Activated CD4-positive, alpha-beta memory T cell treated with anti-CD3 and anti-CD28 coated beads for 36 hours (primary cell): Measurements from ENCODE around the gene DIPK1A. TPM values are rescaled to one million over a fixed set of nuclear protein-coding genes. Genes with fewer than 3 reads are reported as not detected.

ENCODE experiments used
- CTCF ChIA-PET: fragments of 350-600 bp; sonication (Branson Sonifier 250); formaldehyde crosslinking; loops from one replicate; lab custom pipeline; 2021; ENCODE audit warnings: antibody characterized with exemption, inconsistent platforms; lab: Charles Lee
- POLR2A ChIA-PET: fragments of 350-600 bp; sonication (Branson Sonifier 250); formaldehyde crosslinking; loops from one replicate; lab custom pipeline; 2021; ENCODE audit warnings: antibody characterized with exemption; lab: Charles Lee
- DNase-seq: peaks from one replicate; pipeline ENCODE4 v3.0.0-alpha.2; 2020
- H3K27ac Mint-ChIP-seq: one replicate; pipeline ENCODE4 v1.8.0; 2021; ENCODE audit warnings: mixed read lengths
- H3K27me3 Mint-ChIP-seq: one replicate; pipeline ENCODE4 v1.8.0; 2021; ENCODE audit warnings: mixed read lengths
- H3K36me3 Mint-ChIP-seq: one replicate; pipeline ENCODE4 v1.8.0; 2021; ENCODE audit warnings: mixed read lengths
- H3K4me1 Mint-ChIP-seq: one replicate; pipeline ENCODE4 v1.8.0; 2021; ENCODE audit warnings: low read depth, mixed read lengths
- H3K4me3 Mint-ChIP-seq: one replicate; pipeline ENCODE4 v1.8.0; 2021; ENCODE audit warnings: mild to moderate bottlenecking, mixed read lengths
- H3K9me3 Mint-ChIP-seq: one replicate; pipeline ENCODE4 v1.8.0; 2021; ENCODE audit warnings: mixed read lengths
- intact Hi-C: fragments of 100-400 bp; cut with micrococcal nuclease; formaldehyde crosslinking; loops from one replicate; pipeline ENCODE4 v1.15.1; 2023
- total RNA-seq, 2 experiments: library from RNA; stranded (reverse); gene quantifications; one replicate each; pipeline ENCODE4 v1.2.3, GENCODE V29; 2021

The DIPK1A gene
- total RNA-seq, 2 experiments from 2014 or later, result 8.2 to 8.7 TPM

- Mint-ChIP-seq H3K4me1 (peaks cover 79% of the 10 kb centered on the region), H3K4me3 (peak overlapping the region; percentile 38), H3K36me3 (peaks cover 96% of the 10 kb centered on the region), H3K27ac (peak overlapping the region; percentile 95), H3K9me3 (no peaks in the 10 kb centered on the region), H3K27me3 (no peaks in the 10 kb centered on the region)
- intact Hi-C loops, result loop anchor here (10.0 kb wide), 2 partner anchors 252 to 352 kb away; partner anchors contain the start of gene GFI1
- CTCF ChIA-PET, result interaction anchor here (1.1 to 2.4 kb wide), 4 partner anchors 18 to 193 kb away, joined by 3 to 13 read pairs (median 8); no protein-coding TSS in a partner anchor
- POLR2A ChIA-PET, result interaction anchor here (1.6 kb wide), 1 partner anchor 144 kb away, joined by 5 read pairs; no protein-coding TSS in a partner anchor
- no peak for DNase-seq
Measured at GRCh38 chr1:92837062-92837461, 124.2 kb downstream of the DIPK1A start.

DNA sequence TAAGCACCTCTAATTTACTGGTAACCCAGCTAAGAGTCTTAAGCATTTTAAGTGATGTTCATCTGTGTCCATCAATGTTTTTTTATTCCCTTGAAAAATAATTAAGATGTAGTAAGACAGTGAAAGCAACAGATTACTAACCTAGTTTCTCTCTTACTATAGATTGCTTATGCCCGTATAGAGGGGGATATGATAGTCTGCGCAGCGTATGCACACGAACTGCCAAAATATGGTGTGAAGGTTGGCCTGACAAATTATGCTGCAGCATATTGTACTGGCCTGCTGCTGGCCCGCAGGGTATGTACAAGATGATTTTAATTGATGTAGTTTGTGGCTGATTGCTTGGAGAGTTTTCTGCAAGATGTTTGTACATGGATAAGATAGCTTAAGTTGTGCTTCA is 126.6 kb downstream of the DIPK1A start:
- Mint-ChIP-seq H3K27me3 (peaks cover 3% of the 10 kb centered on the region), H3K27ac (peak overlapping the region; percentile 95), H3K4me1 (peaks cover 65% of the 10 kb centered on the region), H3K36me3 (peaks cover 79% of the 10 kb centered on the region), H3K9me3 (no peaks in the 10 kb centered on the region), H3K4me3 (peak overlapping the region; percentile 100)
- DNase-seq, result no peak
- CTCF ChIA-PET, result interaction anchor here (0.7 to 1.6 kb wide), 5 partner anchors 86 to 160 kb away, joined by 3 to 4 read pairs (median 3); partner anchors contain the start of gene DIPK1A
- intact Hi-C loops, result loop anchor here (5.0 to 10.0 kb wide), 4 partner anchors 250 to 1043 kb away; partner anchors contain the start of genes DNTTIP2, DR1 and GFI1
- POLR2A ChIA-PET, result interaction anchor here (0.7 to 1.3 kb wide), 4 partner anchors 8 to 248 kb away, joined by 3 to 5 read pairs (median 3); partner anchors contain the start of gene DIPK1A

DNA sequence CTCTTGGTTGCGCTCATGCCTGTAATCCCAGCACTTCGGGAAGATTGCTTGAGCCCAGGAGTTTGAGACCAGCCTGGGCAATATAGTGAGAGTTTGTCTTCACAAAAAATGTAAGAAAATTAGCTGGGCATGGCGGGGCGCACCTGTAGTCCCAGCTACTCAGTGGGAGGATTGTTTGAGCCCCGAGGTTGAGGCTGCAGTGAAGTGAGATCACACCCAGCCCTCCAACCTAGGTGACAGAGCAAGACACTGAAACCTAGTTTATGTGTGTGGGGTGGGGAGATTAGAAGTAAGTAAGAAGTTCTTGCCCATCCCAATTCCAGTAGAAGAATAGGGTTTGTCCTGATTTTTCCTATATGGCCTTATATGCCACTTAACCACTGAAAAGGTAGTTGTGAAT is 127.4 kb downstream of the DIPK1A start:
- DNase-seq, result peak; percentile 37
- peak overlapping the region; percentile 95 for H3K27ac Mint-ChIP-seq
- peaks cover 58% of the 10 kb centered on the region for H3K4me1 Mint-ChIP-seq
- H3K4me3 Mint-ChIP-seq, result peak overlapping the region; percentile 100
- H3K9me3 Mint-ChIP-seq, result no peaks in the 10 kb centered on the region
- peaks cover 3% of the 10 kb centered on the region for H3K27me3 Mint-ChIP-seq
- ChIA-PET POLR2A (interaction anchor here (0.7 to 1.3 kb wide), 2 partner anchors 9 to 127 kb away, joined by 3 to 5 read pairs; no protein-coding TSS in a partner anchor), CTCF (interaction anchor here (0.6 to 1.6 kb wide), 5 partner anchors 85 to 1856 kb away, joined by 3 to 4 read pairs (median 3); no protein-coding TSS in a partner anchor)
- H3K36me3 Mint-ChIP-seq, result peaks cover 71% of the 10 kb centered on the region
- intact Hi-C loops, result loop anchor here (5.0 to 10.0 kb wide), 4 partner anchors 249 to 1043 kb away; partner anchors contain the start of genes DNTTIP2, DR1 and GFI1

DNA sequence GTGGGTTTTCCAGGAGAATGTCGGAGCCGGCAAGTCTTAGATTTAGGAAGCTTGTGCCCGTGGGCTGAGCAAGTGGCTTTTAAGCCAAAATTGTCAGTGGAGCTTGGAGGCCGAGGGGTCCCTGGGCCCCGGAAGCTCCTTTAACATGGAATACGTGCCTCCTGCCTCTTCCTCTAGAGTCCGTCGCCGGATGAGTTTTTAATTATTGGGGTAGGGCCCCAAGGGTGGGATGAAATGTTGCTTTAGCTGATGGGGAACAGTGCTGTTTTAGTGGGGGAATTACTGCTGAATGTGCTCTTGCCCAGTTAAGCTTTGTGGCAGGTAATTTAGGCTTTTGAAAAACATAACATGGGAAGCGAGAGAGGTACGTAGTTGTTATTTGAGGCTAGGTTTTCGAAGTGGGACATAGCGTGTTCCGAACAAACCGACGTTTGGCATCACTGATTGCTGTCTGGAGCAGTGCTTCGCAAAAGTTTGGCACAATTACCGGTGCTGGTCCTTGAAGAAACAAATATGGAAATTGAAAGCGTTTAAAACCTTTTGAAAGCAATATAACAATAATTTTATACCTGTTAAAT is 128.6 kb downstream of the DIPK1A start:
- DNase-seq, result no peak
- Mint-ChIP-seq H3K4me1 (peaks cover 46% of the 10 kb centered on the region), H3K27ac (peak overlapping the region; percentile 95), H3K36me3 (peaks cover 59% of the 10 kb centered on the region), H3K27me3 (peaks cover 3% of the 10 kb centered on the region), H3K4me3 (peak overlapping the region; percentile 100), H3K9me3 (no peaks in the 10 kb centered on the region)
- ChIA-PET POLR2A (interaction anchor here (0.6 to 2.1 kb wide), 14 partner anchors 10 to 533 kb away, joined by 3 to 29 read pairs (median 6); partner anchors contain the start of genes DIPK1A, GFI1 and MTF2), CTCF (interaction anchor here (0.7 to 2.4 kb wide), 19 partner anchors 10 to 522 kb away, joined by 3 to 21 read pairs (median 4); partner anchors contain the start of genes DIPK1A and GFI1)
- intact Hi-C loops, result loop anchor here (1.0 to 10.0 kb wide), 8 partner anchors 48 to 1045 kb away; partner anchors contain the start of genes DNTTIP2, DR1, GFI1 and GLMN

DNA sequence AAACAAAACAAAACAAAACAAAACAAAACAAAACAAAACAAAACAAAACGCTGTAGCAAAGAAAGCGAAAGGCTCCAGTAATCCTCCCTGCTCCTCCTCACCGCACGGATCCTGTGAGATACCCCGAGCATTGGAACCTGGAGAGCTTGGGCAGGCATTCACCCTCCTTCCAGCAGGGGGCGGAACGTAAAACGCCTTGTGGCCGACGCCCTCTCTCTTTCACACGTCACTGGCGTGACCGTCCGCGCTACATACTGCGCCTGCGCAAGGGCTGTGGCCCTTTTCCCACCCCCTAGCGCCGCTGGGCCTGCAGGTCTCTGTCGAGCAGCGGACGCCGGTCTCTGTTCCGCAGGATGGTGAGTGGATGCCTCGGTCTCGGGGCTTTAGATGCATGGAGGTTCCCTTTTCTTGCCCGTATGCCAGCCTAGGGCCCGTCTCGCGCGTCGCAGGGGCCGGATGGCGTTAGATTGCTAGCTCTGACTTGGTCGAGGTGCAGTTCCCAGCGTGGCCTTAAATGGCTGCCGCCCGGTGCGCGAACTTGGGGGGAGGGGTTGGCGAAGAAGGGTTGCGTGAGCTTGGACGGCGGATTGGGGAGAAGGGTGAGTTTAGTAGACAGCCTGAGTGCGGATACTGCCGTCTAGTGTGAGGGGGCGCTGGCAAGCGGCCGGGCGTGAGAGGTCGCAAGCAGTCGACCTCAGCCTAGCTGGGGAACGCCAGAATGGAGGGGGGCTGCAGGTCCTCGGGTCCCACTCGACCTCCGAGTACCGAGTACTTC is 129.3 kb downstream of the DIPK1A start, which contains the start of gene RPL5:
Gene RPL5 (plus strand): TSS at position 279 of the 775 bp plus-strand sequence. CDS start 75 bp downstream, at position 354.
- H3K27me3 Mint-ChIP-seq, result peaks cover 3% of the 10 kb centered on the region
- H3K9me3 Mint-ChIP-seq, result no peaks in the 10 kb centered on the region
- H3K27ac Mint-ChIP-seq, result peak within 1 kb of the TSS; percentile 95
- CTCF ChIA-PET, result interaction anchor here (0.7 to 2.4 kb wide), 24 partner anchors 11 to 522 kb away, joined by 3 to 21 read pairs (median 4); partner anchors contain the start of genes DIPK1A and GFI1
- peaks cover 53% of the 10 kb centered on the region for H3K36me3 Mint-ChIP-seq
- peak within 1 kb of the TSS; percentile 100 for H3K4me3 Mint-ChIP-seq
- POLR2A ChIA-PET, result interaction anchor here (0.6 to 2.1 kb wide), 17 partner anchors 11 to 533 kb away, joined by 3 to 29 read pairs (median 5); partner anchors contain the start of genes DIPK1A, GFI1 and MTF2
- peak; percentile 98 for DNase-seq
- peaks cover 39% of the 10 kb centered on the region for H3K4me1 Mint-ChIP-seq
- intact Hi-C loops, result loop anchor here (1.0 to 10.0 kb wide), 9 partner anchors 48 to 1045 kb away; partner anchors contain the start of genes CCDC18, DNTTIP2, DR1 and GFI1

DNA sequence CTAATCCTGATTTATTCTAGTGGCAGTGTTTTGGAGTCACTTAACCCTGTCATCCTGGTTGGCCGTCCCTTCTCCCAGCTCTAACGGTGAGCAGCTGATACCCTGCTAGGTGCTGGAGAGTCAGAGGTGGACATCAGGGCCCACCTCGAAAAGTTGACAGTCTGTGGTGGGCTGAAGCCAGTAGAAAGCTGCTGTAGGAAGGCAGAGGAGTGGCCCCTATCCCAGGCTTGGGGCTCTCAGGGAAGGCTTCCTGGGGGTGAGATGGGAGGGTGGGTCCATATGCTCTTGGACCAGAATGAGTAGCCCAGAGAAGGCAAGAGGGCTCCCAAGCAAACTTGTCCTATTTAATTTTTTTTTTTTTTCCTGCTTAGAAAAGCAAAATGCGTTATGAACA is 129.9 kb downstream of the DIPK1A start:
- Mint-ChIP-seq H3K4me3 (peak overlapping the region; percentile 100), H3K36me3 (peaks cover 47% of the 10 kb centered on the region), H3K4me1 (peaks cover 34% of the 10 kb centered on the region), H3K27ac (no peak overlapping the region), H3K27me3 (peaks cover 3% of the 10 kb centered on the region), H3K9me3 (no peaks in the 10 kb centered on the region)
- intact Hi-C loops, result loop anchor here (1.0 to 10.0 kb wide), 5 partner anchors 247 to 1046 kb away; partner anchors contain the start of genes CCDC18, DNTTIP2, DR1 and GFI1
- CTCF ChIA-PET, result interaction anchor here (0.7 to 2.4 kb wide), 18 partner anchors 11 to 231 kb away, joined by 3 to 21 read pairs (median 6); partner anchors contain the start of gene DIPK1A
- POLR2A ChIA-PET, result interaction anchor here (0.6 to 2.1 kb wide), 13 partner anchors 12 to 532 kb away, joined by 3 to 29 read pairs (median 7); partner anchors contain the start of genes DIPK1A, GFI1 and MTF2
- no peak for DNase-seq

DNA sequence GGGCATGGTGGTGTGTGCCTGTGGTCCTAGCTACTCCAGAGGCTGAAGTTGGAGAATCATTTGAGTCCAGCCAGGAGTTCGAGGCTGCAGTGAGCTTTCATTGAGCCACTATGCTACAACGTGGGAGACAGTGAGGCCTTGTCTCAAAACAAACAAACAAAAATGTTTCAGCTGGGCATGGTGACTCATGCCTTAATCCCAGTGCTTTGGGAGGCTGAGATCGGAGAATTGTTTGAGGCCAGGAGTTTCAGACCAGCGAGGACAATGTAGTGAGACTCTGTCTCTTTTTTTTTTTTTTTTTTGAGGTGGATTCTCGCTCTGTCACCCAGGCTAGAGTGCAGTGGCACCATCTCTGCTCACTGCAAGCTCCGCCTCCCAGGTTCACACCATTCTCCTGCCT is 134.5 kb downstream of the DIPK1A start:
- Mint-ChIP-seq H3K36me3 (peaks cover under 1% of the 10 kb centered on the region), H3K4me1 (no peaks in the 10 kb centered on the region), H3K9me3 (no peaks in the 10 kb centered on the region), H3K4me3 (no peak overlapping the region), H3K27ac (no peak overlapping the region), H3K27me3 (peaks cover under 1% of the 10 kb centered on the region)
- DNase-seq, result no peak
- ChIA-PET CTCF (interaction anchor here (2.3 kb wide), 1 partner anchor 167 kb away, joined by 4 read pairs; no protein-coding TSS in a partner anchor), POLR2A (no interaction called here)
- intact Hi-C loops, result no loop called here

GRCh38 chr1:92822879-92823278 is 138.4 kb downstream of the DIPK1A start:
- H3K9me3 Mint-ChIP-seq, result no peaks in the 10 kb centered on the region
- ChIA-PET CTCF (no interaction called here), POLR2A (no interaction called here)
- H3K27me3 Mint-ChIP-seq, result peaks cover 4% of the 10 kb centered on the region
- no peak overlapping the region for H3K27ac Mint-ChIP-seq
- no peak overlapping the region for H3K4me3 Mint-ChIP-seq
- no peaks in the 10 kb centered on the region for H3K36me3 Mint-ChIP-seq
- no peaks in the 10 kb centered on the region for H3K4me1 Mint-ChIP-seq
- intact Hi-C loops, result no loop called here
- DNase-seq, result no peak

DNA sequence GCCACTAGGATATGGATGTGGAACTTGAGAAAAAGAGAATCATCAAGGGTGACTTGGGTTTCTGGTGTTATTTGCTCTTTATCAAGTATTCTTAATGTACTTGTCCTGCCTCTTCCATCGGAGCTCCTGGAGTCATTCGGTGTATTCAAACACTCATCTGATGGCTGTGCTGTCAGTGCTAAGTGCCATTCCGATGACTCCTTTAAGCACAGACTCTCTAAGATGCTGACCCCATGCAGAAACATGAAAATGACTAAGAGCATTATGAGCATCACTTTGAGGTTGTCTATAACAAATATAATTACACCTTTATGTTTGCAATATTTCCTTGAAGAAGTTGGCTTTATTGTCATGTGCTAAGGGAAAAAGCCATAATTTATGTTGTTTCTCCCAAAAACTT is 140.7 kb downstream of the DIPK1A start:
- intact Hi-C loops, result no loop called here
- Mint-ChIP-seq H3K27ac (no peak overlapping the region), H3K36me3 (no peaks in the 10 kb centered on the region), H3K9me3 (no peaks in the 10 kb centered on the region), H3K4me1 (no peaks in the 10 kb centered on the region), H3K27me3 (peaks cover 8% of the 10 kb centered on the region), H3K4me3 (no peak overlapping the region)
- DNase-seq, result no peak
- ChIA-PET POLR2A (no interaction called here), CTCF (interaction anchor here (0.9 to 7.2 kb wide), 3 partner anchors 12 to 824 kb away, joined by 3 to 157 read pairs (median 3); no protein-coding TSS in a partner anchor)

- POLR2A ChIA-PET, result no interaction called here
- no peaks in the 10 kb centered on the region for H3K4me1 Mint-ChIP-seq
- H3K27ac Mint-ChIP-seq, result no peak overlapping the region
- H3K9me3 Mint-ChIP-seq, result no peaks in the 10 kb centered on the region
- no peaks in the 10 kb centered on the region for H3K36me3 Mint-ChIP-seq
- H3K4me3 Mint-ChIP-seq, result no peak overlapping the region
- CTCF ChIA-PET, result interaction anchor here (1.0 to 7.2 kb wide), 3 partner anchors 12 to 823 kb away, joined by 3 to 157 read pairs (median 16); partner anchors contain the start of gene RPL5
- peaks cover 8% of the 10 kb centered on the region for H3K27me3 Mint-ChIP-seq
- intact Hi-C loops, result no loop called here
- DNase-seq, result no peak
Measured at GRCh38 chr1:92820024-92820423, 141.2 kb downstream of the DIPK1A start.
